Pancreas (tissue), 10 donors: Measurements from ENCODE around the gene DYNLT2B. TPM values are rescaled to one million over a fixed set of nuclear protein-coding genes. Genes with fewer than 3 reads are reported as not detected.

ENCODE experiments used
- ATAC-seq, 4 donors: fragments of 200-7000 bp; cut with Tn5 transposase; one replicate each; pipeline versions ENCODE4 v1.8.0 to v1.9.1; 2020; ENCODE audit warnings: mild to moderate bottlenecking in 4 of 4, moderate library complexity in 4 of 4
- DNase-seq, 6 donors: peaks; one replicate each; pipeline ENCODE4 v3.0.0-alpha.2; 2020
- FAIRE-seq: peaks from 2 replicates; lab custom pipeline; 2012; peaks lifted over from hg19 to GRCh38; lab: Jason Lieb, UNC
- H3K27ac ChIP-seq, 4 donors: fragments of 200-600 bp; sonication (generic); 1 replicate in 3 of 4; 2 replicates in 1 of 4; pipeline versions ENCODE4 v1.5.0 to v1.8.0; 2020
- H3K27me3 ChIP-seq, 4 donors: fragments of 200-600 bp; one replicate each; pipeline ENCODE4 v1.8.0; 2021
- H3K36me3 ChIP-seq, 3 donors: fragments of 200-600 bp; sonication (generic) in 1 of 3; one replicate each; pipeline versions ENCODE4 v1.5.0 to v1.8.0; 2020 to 2021
- H3K4me1 ChIP-seq, 3 donors: fragments of 200-600 bp; one replicate each; pipeline ENCODE4 v1.8.0; 2021
- H3K4me3 ChIP-seq, 4 donors: fragments of 200-600 bp; sonication (generic) in 2 of 4; one replicate each; pipeline versions ENCODE4 v1.5.0 to v1.8.0; 2020 to 2021
- H3K9me3 ChIP-seq, 4 donors: fragments of 200-600 bp; one replicate each; pipeline ENCODE4 v1.8.0; 2021
- whole genome bisulfite sequencing, 2 donors: extraction: QIAGEN DNeasy Blood & Tissue Kit; methylation state at CpG; one replicate each; pipeline ENCODE4 v1.1.7; 2013; 5-methylcytosine and 5-hydroxymethylcytosine counted together
- intact Hi-C, 3 donors: fragments of 100-400 bp; cut with DNase I; formaldehyde crosslinking; loops; one replicate each; pipeline versions ENCODE4 v1.11.1 to v1.14.2; 2022
- polyA plus RNA-seq, 2 donors: library from polyadenylated mRNA; stranded (reverse); fragments of 200-250 nt; gene quantifications; one replicate each; pipeline ENCODE4 v1.2.3, GENCODE V29; 2013
- total RNA-seq, 6 donors: library from RNA; stranded (reverse); fragmentation: NEBNext Ultra II Directional in 4 of 6; extraction: Animal tissue kit (Norgen Biotek cat#: 25700) in 4 of 6; gene quantifications; one replicate each; pipeline versions ENCODE4 v1.2.1 to v1.2.4, GENCODE V29; 2021 to 2023
- TF ChIP-seq, protein P1 (sequence below), 4 donors: fragments of 200-600 bp; sonication (generic) in 3 of 4; IDR thresholded peaks; one replicate each; pipeline versions ENCODE4 v1.5.0 to v1.8.0; 2021; ENCODE audit warnings: antibody characterized with exemption in 4 of 4
- donor health status: healthy with polysubstance abuse.
- donor health status: DM: no; HTN: no; CAD: no; lungs with moderate emphysema.
- donor health status: DM: no; HTN: no; CAD: no.
- donor health status: control.
- donor health status: control.
- donor health status: Bipolar disorder and iron deficiency.
- donor health status: DM: yes; HTN: yes; CAD: no.
- donor health status: DM: no; HTN: no; CAD: no.
- donor health status: DM: no; HTN: no; CAD: no.
- donor health status: DM: yes; HTN: yes; CAD: no.

Gene DYNLT2B
- total and polyA plus RNA-seq, 8 donors = 2.2 to 19.5 (median 2.7) TPM

DNA sequence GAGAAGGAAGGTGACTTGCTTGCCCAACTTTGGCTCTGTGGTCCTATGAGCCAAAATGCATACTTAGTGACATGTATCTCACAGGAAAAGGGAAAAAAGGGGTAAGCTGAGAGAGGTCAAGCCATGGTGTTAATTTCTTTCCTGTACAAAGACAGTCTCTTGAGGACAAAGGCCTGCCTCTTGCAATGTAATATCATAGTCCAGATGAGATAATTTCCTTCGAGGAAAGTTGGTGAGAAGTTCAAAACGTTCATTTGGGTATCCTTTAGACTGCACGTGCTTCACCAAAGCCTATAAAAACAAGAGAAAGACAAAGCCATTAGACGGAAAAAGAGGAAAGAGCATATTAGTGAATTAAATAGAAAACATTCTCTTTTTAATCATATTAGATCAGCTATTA, 38.5 kb upstream of the DYNLT2B start:
- ATAC-seq = no peak
- 78 to 88% methylated on average over 4 of the region's 4 CpGs for WGBS, 2 donors
- DNase-seq = no peak
- H3K4me1 ChIP-seq = no peaks in the 10 kb centered on the region
- H3K27ac ChIP-seq = no peak overlapping the region
- peaks cover 0 to 44% (median 5%) of the 10 kb centered on the region in 3 donors for H3K36me3 ChIP-seq
- H3K9me3 ChIP-seq = no peaks in the 10 kb centered on the region
- H3K4me3 ChIP-seq = no peak overlapping the region
- intact Hi-C loops = no loop called here
- FAIRE-seq = no peak
- no peaks in the 10 kb centered on the region for H3K27me3 ChIP-seq
- TF ChIP-seq, protein P1, sequence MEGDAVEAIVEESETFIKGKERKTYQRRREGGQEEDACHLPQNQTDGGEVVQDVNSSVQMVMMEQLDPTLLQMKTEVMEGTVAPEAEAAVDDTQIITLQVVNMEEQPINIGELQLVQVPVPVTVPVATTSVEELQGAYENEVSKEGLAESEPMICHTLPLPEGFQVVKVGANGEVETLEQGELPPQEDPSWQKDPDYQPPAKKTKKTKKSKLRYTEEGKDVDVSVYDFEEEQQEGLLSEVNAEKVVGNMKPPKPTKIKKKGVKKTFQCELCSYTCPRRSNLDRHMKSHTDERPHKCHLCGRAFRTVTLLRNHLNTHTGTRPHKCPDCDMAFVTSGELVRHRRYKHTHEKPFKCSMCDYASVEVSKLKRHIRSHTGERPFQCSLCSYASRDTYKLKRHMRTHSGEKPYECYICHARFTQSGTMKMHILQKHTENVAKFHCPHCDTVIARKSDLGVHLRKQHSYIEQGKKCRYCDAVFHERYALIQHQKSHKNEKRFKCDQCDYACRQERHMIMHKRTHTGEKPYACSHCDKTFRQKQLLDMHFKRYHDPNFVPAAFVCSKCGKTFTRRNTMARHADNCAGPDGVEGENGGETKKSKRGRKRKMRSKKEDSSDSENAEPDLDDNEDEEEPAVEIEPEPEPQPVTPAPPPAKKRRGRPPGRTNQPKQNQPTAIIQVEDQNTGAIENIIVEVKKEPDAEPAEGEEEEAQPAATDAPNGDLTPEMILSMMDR (IDR thresholded peaks at IDR 0.05) = no peak

DNA sequence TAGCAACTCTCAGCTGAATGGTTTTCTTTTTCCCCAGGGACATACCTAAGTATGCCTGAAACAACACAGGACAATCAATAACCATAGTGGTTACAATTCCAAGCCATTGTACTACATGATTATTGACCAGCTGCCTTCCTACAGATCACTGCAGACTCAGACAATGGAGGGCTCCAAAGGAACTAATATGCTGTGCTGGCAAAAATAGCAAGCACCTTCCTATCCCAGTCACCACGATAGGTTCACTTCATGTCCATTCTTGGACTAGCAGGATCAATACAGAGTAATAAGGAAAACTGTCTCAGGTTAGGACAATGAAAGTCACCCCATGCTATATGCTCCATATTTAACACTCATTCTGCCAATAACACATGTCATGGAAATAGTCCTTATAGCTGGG, 37.6 kb upstream of the DYNLT2B start:
- WGBS, 2 donors = 92 to 95% methylated on average over 1 of the region's 1 CpG
- intact Hi-C loops = no loop called here
- no peak for FAIRE-seq
- TF ChIP-seq, protein P1 (IDR thresholded peaks at IDR 0.05) = no peak
- no peak for ATAC-seq
- Histone ChIP-seq H3K4me3 (no peak overlapping the region), H3K27ac (no peak overlapping the region), H3K36me3 (peaks cover 0 to 35% (median 7%) of the 10 kb centered on the region in 3 donors), H3K4me1 (no peaks in the 10 kb centered on the region), H3K9me3 (no peaks in the 10 kb centered on the region), H3K27me3 (no peaks in the 10 kb centered on the region)
- no peak for DNase-seq

DNA sequence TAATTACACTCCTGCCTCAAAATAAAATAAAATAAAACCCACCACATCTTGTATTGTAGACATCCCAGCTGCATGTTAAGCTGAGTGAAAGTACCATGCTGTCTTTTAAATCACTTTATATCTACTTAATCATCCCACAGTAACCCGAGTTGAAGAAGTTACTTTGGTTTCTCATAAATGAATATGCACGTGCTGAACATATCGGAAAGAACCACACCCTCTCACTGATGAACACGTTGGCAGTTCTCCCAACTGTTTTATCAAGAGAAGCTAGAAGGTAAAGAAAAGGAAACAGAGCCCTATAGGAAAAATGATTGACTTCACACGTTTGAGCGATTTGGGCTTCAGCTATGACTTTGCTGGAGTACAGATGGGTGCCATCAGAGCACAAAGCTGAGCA, 36.1 kb upstream of the DYNLT2B start:
- no peaks in the 10 kb centered on the region for H3K9me3 ChIP-seq

DNA sequence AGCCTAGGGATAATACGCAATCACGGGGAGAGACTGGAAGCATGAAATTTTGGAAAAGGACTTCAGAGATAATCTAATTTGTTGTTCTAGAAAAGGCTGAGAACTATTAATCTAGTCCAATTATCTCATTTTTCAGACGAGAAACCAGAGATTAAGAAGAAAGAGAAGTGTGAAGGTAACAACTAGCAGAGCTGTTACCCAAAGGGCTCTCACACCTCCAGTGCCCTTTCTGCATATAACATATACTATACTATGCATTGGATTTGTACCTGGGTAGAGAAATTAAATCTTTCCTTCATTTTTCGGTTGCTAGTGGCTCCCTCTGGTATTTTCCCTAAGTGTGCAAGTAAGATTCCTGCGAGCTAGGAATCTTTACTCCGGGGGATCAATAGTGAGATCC, 33.5 kb upstream of the DYNLT2B start:
- 71 to 91% methylated on average over 6 of the region's 6 CpGs for WGBS, 2 donors
- H3K27me3 ChIP-seq = no peaks in the 10 kb centered on the region
- no peak for FAIRE-seq
- H3K4me1 ChIP-seq = no peaks in the 10 kb centered on the region
- TF ChIP-seq, protein P1 (IDR thresholded peaks at IDR 0.05) = no peak
- H3K27ac ChIP-seq = no peak overlapping the region
- intact Hi-C loops = no loop called here
- H3K36me3 ChIP-seq = peaks cover 0 to 14% (median 13%) of the 10 kb centered on the region in 3 donors
- no peaks in the 10 kb centered on the region for H3K9me3 ChIP-seq
- no peak for ATAC-seq
- DNase-seq = no peak
- H3K4me3 ChIP-seq = no peak overlapping the region

More for the DNA sequence above, 36.1 kb upstream of the DYNLT2B start:
- intact Hi-C loops = no loop called here
- ATAC-seq (no peak), DNase-seq (no peak), FAIRE-seq (no peak)
- Histone ChIP-seq H3K27ac (no peak overlapping the region), H3K4me1 (no peaks in the 10 kb centered on the region), H3K27me3 (no peaks in the 10 kb centered on the region), H3K36me3 (peaks cover 0 to 35% (median 14%) of the 10 kb centered on the region in 3 donors), H3K4me3 (no peak overlapping the region)
- TF ChIP-seq, protein P1 (IDR thresholded peaks at IDR 0.05) = no peak
- WGBS, 2 donors = 81 to 84% methylated on average over 6 of the region's 6 CpGs

DNA sequence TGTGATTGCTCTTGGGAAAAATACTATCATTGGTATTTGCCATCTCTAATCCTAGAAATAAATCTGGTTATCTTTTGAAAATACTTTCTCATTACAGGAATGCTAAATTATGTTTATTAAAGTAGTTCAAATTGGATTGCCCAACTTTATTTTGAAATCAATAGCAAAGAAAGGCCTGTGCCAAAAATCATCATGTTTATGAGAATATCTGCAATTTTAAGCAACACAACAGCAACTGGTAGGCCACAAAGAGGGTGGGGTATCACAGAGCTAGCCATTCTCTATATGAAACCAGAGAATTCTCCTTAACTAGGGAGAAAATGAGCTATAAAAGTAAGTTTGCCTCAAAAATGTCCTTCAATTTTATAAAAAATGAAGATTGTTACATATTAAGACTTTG, 32.0 kb upstream of the DYNLT2B start:
- Histone ChIP-seq H3K27ac (no peak overlapping the region), H3K9me3 (no peaks in the 10 kb centered on the region), H3K36me3 (peaks cover 0 to 14% (median 0%) of the 10 kb centered on the region in 3 donors), H3K4me1 (no peaks in the 10 kb centered on the region), H3K27me3 (no peaks in the 10 kb centered on the region), H3K4me3 (no peak overlapping the region)
- DNase-seq (no peak), ATAC-seq (no peak), FAIRE-seq (no peak)
- TF ChIP-seq, protein P1 (IDR thresholded peaks at IDR 0.05) = no peak
- intact Hi-C loops = no loop called here
